GM12864 (cell line): ENCODE results near the gene PDE8A.

Experiments used
- DNase-seq: peaks from one replicate; pipeline ENCODE4 v3.0.0-alpha.2; 2011; ENCODE audit warnings: low read depth
- H3K4me3 ChIP-seq: 2 replicates; pipeline ENCODE4 v1.5.1; 2011; ENCODE audit warnings: mild to moderate bottlenecking, low read depth, low read length, control low read depth
- TF ChIP-seq, protein P1 (sequence below): IDR thresholded peaks from 2 replicates; pipeline ENCODE4 v1.5.1; 2011; ENCODE audit warnings: low read depth, mild to moderate bottlenecking, moderate library complexity, low read length, control low read depth, inconsistent platforms; ENCODE audit errors: missing control alignments

The PDE8A gene

GRCh38 chr15:85125056-85125661, 143.5 kb downstream of the PDE8A start:
- no peak for DNase-seq
- no peak overlapping the region for H3K4me3 ChIP-seq
- TF ChIP-seq, protein P1, sequence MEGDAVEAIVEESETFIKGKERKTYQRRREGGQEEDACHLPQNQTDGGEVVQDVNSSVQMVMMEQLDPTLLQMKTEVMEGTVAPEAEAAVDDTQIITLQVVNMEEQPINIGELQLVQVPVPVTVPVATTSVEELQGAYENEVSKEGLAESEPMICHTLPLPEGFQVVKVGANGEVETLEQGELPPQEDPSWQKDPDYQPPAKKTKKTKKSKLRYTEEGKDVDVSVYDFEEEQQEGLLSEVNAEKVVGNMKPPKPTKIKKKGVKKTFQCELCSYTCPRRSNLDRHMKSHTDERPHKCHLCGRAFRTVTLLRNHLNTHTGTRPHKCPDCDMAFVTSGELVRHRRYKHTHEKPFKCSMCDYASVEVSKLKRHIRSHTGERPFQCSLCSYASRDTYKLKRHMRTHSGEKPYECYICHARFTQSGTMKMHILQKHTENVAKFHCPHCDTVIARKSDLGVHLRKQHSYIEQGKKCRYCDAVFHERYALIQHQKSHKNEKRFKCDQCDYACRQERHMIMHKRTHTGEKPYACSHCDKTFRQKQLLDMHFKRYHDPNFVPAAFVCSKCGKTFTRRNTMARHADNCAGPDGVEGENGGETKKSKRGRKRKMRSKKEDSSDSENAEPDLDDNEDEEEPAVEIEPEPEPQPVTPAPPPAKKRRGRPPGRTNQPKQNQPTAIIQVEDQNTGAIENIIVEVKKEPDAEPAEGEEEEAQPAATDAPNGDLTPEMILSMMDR, result no peak

DNA sequence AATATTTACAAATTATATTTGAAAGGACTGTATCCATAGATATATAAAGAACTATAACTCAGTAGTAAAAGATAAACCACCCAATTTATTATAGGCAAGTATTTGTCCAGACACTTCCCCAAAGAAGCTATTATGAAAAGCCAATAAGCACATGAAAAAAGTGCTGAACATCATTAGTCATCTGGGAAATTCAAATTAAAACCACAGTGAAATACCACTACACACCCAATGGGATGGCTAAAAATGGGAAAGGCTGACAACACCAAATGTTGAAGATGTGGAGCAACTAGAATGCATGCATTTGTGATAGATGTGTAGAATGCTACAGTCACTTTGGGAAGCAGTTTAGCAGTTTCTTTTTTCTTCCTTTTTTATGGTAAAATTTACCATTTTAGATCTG, 147.0 kb downstream of the PDE8A start:
- H3K4me3 ChIP-seq, result no peak overlapping the region
- DNase-seq, result no peak
- TF ChIP-seq, protein P1, result no peak

GRCh38 chr15:85129881-85130280, 148.2 kb downstream of the PDE8A start:
- TF ChIP-seq, protein P1, result no peak
- no peak overlapping the region for H3K4me3 ChIP-seq
- no peak for DNase-seq

- H3K4me3 ChIP-seq, result no peak overlapping the region
- no peak for DNase-seq
- TF ChIP-seq, protein P1, result no peak
These were observed 150.3 kb downstream of the PDE8A start for GRCh38 chr15:85131915-85132314.

GRCh38 chr15:85133709-85134108, 152.1 kb downstream of the PDE8A start:
- no peak for DNase-seq
- TF ChIP-seq, protein P1, result no peak

DNA sequence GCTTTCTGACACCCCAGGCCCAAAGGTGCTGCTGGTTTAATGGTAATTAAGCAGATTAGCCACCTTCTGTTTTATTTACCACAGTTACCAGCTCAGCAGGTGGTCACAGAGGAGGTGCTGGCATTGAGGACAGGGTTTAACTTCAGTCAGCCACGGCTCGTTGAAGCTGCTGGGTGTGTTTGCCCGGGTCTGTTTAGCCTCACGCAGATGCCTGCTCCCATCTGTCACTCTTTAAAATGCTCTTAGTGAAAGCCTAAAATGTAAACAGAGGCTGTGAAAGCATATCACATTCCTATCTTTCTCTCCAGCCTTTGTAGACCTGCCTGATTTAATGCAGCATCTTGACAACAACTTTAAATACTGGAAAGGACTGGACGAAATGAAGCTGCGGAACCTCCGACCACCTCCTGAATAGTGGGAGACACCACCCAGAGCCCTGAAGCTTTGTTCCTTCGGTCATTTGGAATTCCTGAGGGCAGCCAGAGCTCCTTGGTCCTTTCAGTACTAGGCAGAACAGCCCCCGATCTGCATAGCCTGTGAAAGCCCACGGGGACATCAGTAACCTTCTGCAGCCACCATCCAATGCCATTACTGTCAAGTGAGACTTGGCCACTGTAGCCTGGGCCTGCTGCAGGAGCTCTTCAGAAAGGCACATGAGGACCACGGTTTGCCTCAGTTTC, 156.0 kb downstream of the PDE8A start:
- no peak overlapping the region for H3K4me3 ChIP-seq
- no peak for DNase-seq
- TF ChIP-seq, protein P1, result no peak

More at GRCh38 chr15:85133709-85134108, 152.1 kb downstream of the PDE8A start:
- H3K4me3 ChIP-seq, result no peak overlapping the region

- no peak overlapping the region for H3K4me3 ChIP-seq
- TF ChIP-seq, protein P1, result no peak
- DNase-seq, result no peak
These were observed 157.7 kb downstream of the PDE8A start for GRCh38 chr15:85139391-85139790.
